MCF 10A (cell line): Measurements from ENCODE around the gene YDJC. TPM values are rescaled to one million over a fixed set of nuclear protein-coding genes. Genes with fewer than 3 reads are reported as not detected.

Source experiments
- BruUV-seq: library from RNA; stranded (reverse); fragments of 400-500 nt; replicated peaks from 2 replicates; lab custom pipeline; 2021; lab: Mats Ljungman, UMichigan
- CTCF ChIA-PET: fragments of 300-600 bp; sonication (Branson Sonifier 250); formaldehyde crosslinking; extraction: SDS; loops from one replicate; lab custom pipeline; 2021; ENCODE audit warnings: antibody characterized with exemption, inconsistent platforms; lab: Yijun Ruan, JAX
- POLR2A ChIA-PET: fragments of 300-600, 350-650 bp; sonication (Branson Sonifier 250); formaldehyde crosslinking; extraction: SDS; loops from one replicate; lab custom pipeline; 2020; ENCODE audit warnings: antibody characterized with exemption, inconsistent platforms; lab: Yijun Ruan, JAX
- DNase-seq: peaks from one replicate; pipeline ENCODE4 v3.0.0-alpha.2; 2018; ENCODE audit not compliant: unreplicated experiment
- H3K27ac Mint-ChIP-seq: one replicate; pipeline ENCODE4 v1.8.0; 2022; ENCODE audit warnings: mild to moderate bottlenecking, low read depth, mixed read lengths; ENCODE audit not compliant: unreplicated experiment
- H3K27me3 Mint-ChIP-seq: one replicate; pipeline ENCODE4 v1.8.0; 2022; ENCODE audit warnings: mixed read lengths; ENCODE audit not compliant: insufficient read depth, unreplicated experiment
- H3K36me3 Mint-ChIP-seq: one replicate; pipeline ENCODE4 v1.8.0; 2022; ENCODE audit warnings: mild to moderate bottlenecking, moderate library complexity, mixed read lengths; ENCODE audit not compliant: insufficient read depth, unreplicated experiment
- H3K4me1 Mint-ChIP-seq: one replicate; pipeline ENCODE4 v1.8.0; 2022; ENCODE audit warnings: mixed read lengths; ENCODE audit not compliant: insufficient read depth, unreplicated experiment
- H3K4me3 Mint-ChIP-seq: one replicate; pipeline ENCODE4 v1.8.0; 2022; ENCODE audit warnings: mild to moderate bottlenecking, moderate library complexity, mixed read lengths; ENCODE audit not compliant: unreplicated experiment
- H3K9me3 Mint-ChIP-seq: one replicate; pipeline ENCODE4 v1.8.0; 2022; ENCODE audit warnings: mixed read lengths; ENCODE audit not compliant: unreplicated experiment
- CTCF ChIP-seq: fragments of 200-600 bp; IDR thresholded peaks from one replicate; pipeline ENCODE4 v1.8.0; 2022; ENCODE audit warnings: antibody characterized with exemption, mild to moderate bottlenecking; ENCODE audit not compliant: unreplicated experiment
- intact Hi-C: fragments of 100-400 bp; cut with micrococcal nuclease; formaldehyde crosslinking; loops from 2 replicates; pipeline ENCODE4 v1.14.1; 2022
- total RNA-seq: library from RNA; stranded (reverse); gene quantifications from 2 replicates; pipeline ENCODE4 v1.2.3, GENCODE V29; 2022

The YDJC gene
- total RNA-seq, 1 experiment from 2014 or later, result 83.5 TPM

- H3K4me1 Mint-ChIP-seq, result no peaks in the 10 kb centered on the region
- no peaks in the 10 kb centered on the region for H3K27me3 Mint-ChIP-seq
- H3K36me3 Mint-ChIP-seq, result peaks cover 47% of the 10 kb centered on the region
- H3K4me3 Mint-ChIP-seq, result no peak overlapping the region
- POLR2A ChIA-PET, result no interaction called here
- CTCF ChIA-PET, result no interaction called here
- no peak for DNase-seq
- BruUV-seq, result no TSS peak
- intact Hi-C loops, result no loop called here
- TF ChIP-seq CTCF, result no peak
- no peak overlapping the region for H3K27ac Mint-ChIP-seq
- H3K9me3 Mint-ChIP-seq, result no peaks in the 10 kb centered on the region
Measured at GRCh38 chr22:21674638-21675245, 44.9 kb upstream of the YDJC start.

GRCh38 chr22:21673534-21674321 lies 43.9 kb upstream of the YDJC start:
- CTCF ChIA-PET, result no interaction called here
- no peaks in the 10 kb centered on the region for H3K27me3 Mint-ChIP-seq
- no peak for TF ChIP-seq CTCF

GRCh38 chr22:21672107-21672629 lies 42.3 kb upstream of the YDJC start:
- H3K4me1 Mint-ChIP-seq, result peaks cover 5% of the 10 kb centered on the region
- BruUV-seq, result no TSS peak
- peaks cover 53% of the 10 kb centered on the region for H3K36me3 Mint-ChIP-seq
- CTCF ChIA-PET, result interaction anchor here (1.2 kb wide), 1 partner anchor 29 kb away, joined by 3 read pairs; no protein-coding TSS in a partner anchor
- no peak overlapping the region for H3K4me3 Mint-ChIP-seq
- DNase-seq, result no peak
- H3K27me3 Mint-ChIP-seq, result no peaks in the 10 kb centered on the region
- POLR2A ChIA-PET, result no interaction called here
- TF ChIP-seq CTCF, result no peak
- intact Hi-C loops, result no loop called here
- H3K27ac Mint-ChIP-seq, result no peak overlapping the region
- H3K9me3 Mint-ChIP-seq, result no peaks in the 10 kb centered on the region

More at GRCh38 chr22:21673534-21674321, 43.9 kb upstream of the YDJC start:
- Mint-ChIP-seq H3K9me3 (no peaks in the 10 kb centered on the region), H3K36me3 (peaks cover 47% of the 10 kb centered on the region), H3K4me3 (no peak overlapping the region), H3K4me1 (no peaks in the 10 kb centered on the region), H3K27ac (no peak overlapping the region)
- no peak for DNase-seq
- intact Hi-C loops, result no loop called here
- no TSS peak for BruUV-seq
- POLR2A ChIA-PET, result interaction anchor here (0.6 kb wide), 1 partner anchor 691 kb away, joined by 4 read pairs; the partner anchor contains the start of gene LZTR1

DNA sequence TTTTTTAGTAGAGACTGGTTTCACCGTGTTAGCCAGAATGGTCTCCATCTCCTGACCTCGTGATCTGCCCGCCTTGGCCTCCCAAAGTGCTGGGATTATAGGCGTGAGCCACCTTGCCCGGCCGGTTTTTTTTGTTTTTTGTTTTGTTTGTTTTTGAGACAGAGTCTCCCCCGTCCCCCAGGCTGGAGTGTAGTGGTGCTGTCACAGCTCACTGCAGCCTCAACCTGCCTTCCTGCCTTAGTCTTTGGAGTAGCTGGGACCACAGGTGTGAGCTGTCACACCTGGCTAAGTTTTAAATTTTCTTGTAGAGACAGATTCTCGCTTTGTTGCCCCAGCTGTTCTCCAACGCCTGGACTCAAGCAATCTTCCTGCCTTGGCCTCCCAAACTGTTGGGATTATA lies 39.2 kb upstream of the YDJC start:
- intact Hi-C loops, result no loop called here
- no peak for TF ChIP-seq CTCF
- Mint-ChIP-seq H3K4me1 (peaks cover 6% of the 10 kb centered on the region), H3K4me3 (no peak overlapping the region), H3K9me3 (no peaks in the 10 kb centered on the region), H3K36me3 (peaks cover 48% of the 10 kb centered on the region), H3K27ac (no peak overlapping the region), H3K27me3 (no peaks in the 10 kb centered on the region)
- ChIA-PET POLR2A (no interaction called here), CTCF (interaction anchor here (0.8 kb wide), 1 partner anchor 30 kb away, joined by 4 read pairs; no protein-coding TSS in a partner anchor)
- no TSS peak for BruUV-seq
- no peak for DNase-seq
